GM23338 (cell line): Measurements from ENCODE around the gene DDX41. TPM values are rescaled to one million over a fixed set of nuclear protein-coding genes. Genes with fewer than 3 reads are reported as not detected.
A peak's percentile ranks its signal among the peaks of the same experiment; 100 is the strongest.

ENCODE experiments used
- ATAC-seq: fragments of 200-7000 bp; cut with Tn5 transposase; 3 replicates; pipeline ENCODE4 v1.9.1; 2020
- DNase-seq: peaks from one replicate; pipeline ENCODE4 v3.0.0-alpha.2; 2015; ENCODE audit warnings: low spot score
- H2AFZ ChIP-seq: fragments of 200-600 bp; sonication (generic); 2 replicates; pipeline ENCODE4 v1.8.0; 2016; ENCODE audit warnings: antibody characterized with exemption, mild to moderate bottlenecking, moderate library complexity
- H3F3A ChIP-seq: fragments of 200-600 bp; sonication (generic); replicated peaks from 2 replicates; pipeline ENCODE4 v1.8.0; 2017; ENCODE audit warnings: antibody characterized with exemption, mixed run types, low read depth
- H3K27ac ChIP-seq: fragments of 200-600 bp; sonication (generic); 2 replicates; pipeline ENCODE4 v1.6.1; 2016; ENCODE audit warnings: low read depth
- H3K27me3 ChIP-seq: fragments of 200-600 bp; sonication (generic); 2 replicates; pipeline ENCODE4 v1.8.0; 2016; ENCODE audit warnings: mild to moderate bottlenecking, mixed run types, moderate library complexity; ENCODE audit not compliant: insufficient read depth
- H3K36me3 ChIP-seq: fragments of 200-600 bp; sonication (generic); 2 replicates; pipeline ENCODE4 v1.8.0; 2016; ENCODE audit warnings: mild to moderate bottlenecking; ENCODE audit not compliant: insufficient read depth
- H3K4me1 ChIP-seq: fragments of 200-600 bp; sonication (generic); 2 replicates; pipeline ENCODE4 v1.8.0; 2016; ENCODE audit warnings: mild to moderate bottlenecking, moderate library complexity; ENCODE audit not compliant: insufficient read depth
- H3K4me2 ChIP-seq: fragments of 200-600 bp; sonication (generic); 2 replicates; pipeline ENCODE4 v1.7.1; 2017; ENCODE audit warnings: mixed run types
- H3K4me3 ChIP-seq: fragments of 200-600 bp; sonication (generic); 2 replicates; pipeline ENCODE4 v1.6.1; 2016; ENCODE audit warnings: mixed run types
- H3K79me2 ChIP-seq: fragments of 200-600 bp; sonication (generic); replicated peaks from 2 replicates; pipeline ENCODE4 v1.8.0; 2017; ENCODE audit warnings: mild to moderate bottlenecking; ENCODE audit not compliant: insufficient read depth
- H3K9me2 ChIP-seq: fragments of 200-600 bp; sonication (generic); 2 replicates; pipeline ENCODE4 v1.8.0; 2017; ENCODE audit not compliant: insufficient read depth
- H4K20me1 ChIP-seq: fragments of 200-600 bp; sonication (generic); replicated peaks from 2 replicates; pipeline ENCODE4 v1.8.0; 2017; ENCODE audit warnings: mild to moderate bottlenecking; ENCODE audit not compliant: insufficient read depth
- H3K27ac Mint-ChIP-seq: 2 replicates; pipeline ENCODE4 v1.8.0; 2020; ENCODE audit warnings: inconsistent platforms, mild to moderate bottlenecking, moderate library complexity, mixed read lengths
- H3K27me3 Mint-ChIP-seq: 3 replicates; pipeline ENCODE4 v1.8.0; 2022; ENCODE audit warnings: low read depth, mild to moderate bottlenecking, moderate library complexity, mixed read lengths, inconsistent platforms; ENCODE audit not compliant: insufficient read depth, poor library complexity
- H3K36me3 Mint-ChIP-seq: 3 replicates; pipeline ENCODE4 v1.8.0; 2021; ENCODE audit warnings: low read depth, mild to moderate bottlenecking, inconsistent platforms, moderate library complexity, mixed read lengths
- H3K4me1 Mint-ChIP-seq: 3 replicates; pipeline ENCODE4 v1.8.0; 2020; ENCODE audit warnings: mild to moderate bottlenecking, inconsistent platforms, mixed read lengths
- H3K4me3 Mint-ChIP-seq: 3 replicates; pipeline ENCODE4 v1.8.0; 2021; ENCODE audit warnings: moderate library complexity, mild to moderate bottlenecking, inconsistent platforms, mixed read lengths
- H3K9me3 Mint-ChIP-seq: 3 replicates; pipeline ENCODE4 v1.8.0; 2020; ENCODE audit warnings: moderate library complexity, mild to moderate bottlenecking, inconsistent platforms, mixed read lengths
- CREB1 ChIP-seq: fragments of 250-450 bp; sonication (Bioruptor Pico); IDR thresholded peaks from 2 replicates; pipeline ENCODE4 v1.5.0; 2020; ENCODE audit warnings: low read depth, mild to moderate bottlenecking, moderate library complexity
- EZH2 ChIP-seq: fragments of 200-600 bp; sonication (generic); IDR thresholded peaks from one replicate; pipeline ENCODE4 v1.8.0; 2017; ENCODE audit warnings: antibody characterized with exemption, mild to moderate bottlenecking, low read depth; ENCODE audit not compliant: unreplicated experiment
- EZH2phosphoT487 ChIP-seq: fragments of 200-600 bp; sonication (generic); IDR thresholded peaks from one replicate; pipeline ENCODE4 v1.8.1; 2018; ENCODE audit warnings: antibody characterized with exemption; ENCODE audit not compliant: unreplicated experiment
- POLR2AphosphoS5 ChIP-seq: IDR thresholded peaks from 2 replicates; pipeline ENCODE4 v1.6.1; 2016; ENCODE audit warnings: antibody characterized with exemption, low read depth
- STAT1 ChIP-seq: IDR thresholded peaks from one replicate; pipeline ENCODE4 v1.6.1; 2016; ENCODE audit warnings: antibody characterized with exemption; ENCODE audit not compliant: unreplicated experiment
- ZNF331 ChIP-seq: fragments of 250-450 bp; sonication (Bioruptor Pico); IDR thresholded peaks from 2 replicates; pipeline ENCODE4 v1.5.0; 2020; ENCODE audit warnings: low read depth, mild to moderate bottlenecking, moderate library complexity
- polyA plus RNA-seq: library from polyadenylated mRNA; unstranded; fragments of >200 nt; fragmentation: Nextera tagmentation; extraction: Ambion mirVana; gene quantifications from 2 replicates; pipeline ENCODE4 v1.2.1, GENCODE V29; 2016
- total RNA-seq: library from RNA; depleted of rRNA; stranded (reverse); fragments of >200 nt; shearing (Covaris generic); gene quantifications from 2 replicates; pipeline ENCODE4 v1.2.3, GENCODE V29; 2014; rRNA removed
- TF ChIP-seq, protein P1 (sequence below): fragments of 250-450 bp; sonication (Bioruptor Pico); IDR thresholded peaks from 2 replicates; pipeline ENCODE4 v1.5.0; 2020; ENCODE audit warnings: mild to moderate bottlenecking, moderate library complexity
- TF ChIP-seq, protein P2 (sequence below): IDR thresholded peaks from one replicate; pipeline ENCODE4 v1.6.1; 2018; ENCODE audit warnings: antibody characterized with exemption; ENCODE audit not compliant: unreplicated experiment

Gene DDX41
- total and polyA plus RNA-seq, 2 experiments from 2014 or later, result 67.1 to 139 TPM

DNA sequence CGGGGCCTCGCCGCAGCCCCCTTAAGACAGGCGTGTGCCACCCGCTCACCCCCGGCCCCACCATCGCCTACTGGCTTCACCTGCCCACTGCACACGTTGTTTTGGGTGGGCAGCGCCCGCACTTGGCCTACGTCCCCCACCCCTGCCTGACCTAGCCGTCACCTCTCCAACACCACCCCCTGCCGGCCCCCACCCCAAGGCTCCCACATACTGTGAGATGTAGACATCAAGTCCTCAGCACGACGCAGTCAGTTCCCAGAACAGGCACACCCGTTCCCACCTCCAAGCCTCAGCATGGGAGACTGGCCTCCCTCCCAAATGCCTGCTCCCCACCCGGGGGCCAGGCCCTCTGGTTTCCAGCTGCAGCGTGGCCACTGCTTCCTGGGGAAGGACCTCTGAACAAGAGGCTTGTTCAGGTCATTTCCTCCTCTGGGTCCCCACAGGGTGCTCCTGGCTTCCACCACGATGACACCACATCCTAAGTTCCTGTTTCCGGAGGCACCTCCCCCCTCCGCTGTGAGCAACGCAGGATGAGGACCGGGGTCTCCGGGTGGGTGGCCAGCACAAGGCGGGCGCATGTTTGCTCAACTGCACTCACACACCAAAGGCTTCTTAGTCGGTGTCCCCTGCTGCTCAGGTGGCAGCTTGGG, 54.6 kb downstream of the DDX41 start:
- Histone ChIP-seq H3K79me2 (peaks cover 16% of the 10 kb centered on the region), H3F3A (peaks cover 45% of the 10 kb centered on the region), H2AFZ (no peak overlapping the region), H3K4me1 (peaks cover 3% of the 10 kb centered on the region), H3K27me3 (no peaks in the 10 kb centered on the region), H3K4me3 (no peak overlapping the region), H3K4me2 (no peak overlapping the region), H3K27ac (no peak overlapping the region), H4K20me1 (peaks cover 26% of the 10 kb centered on the region), H3K9me2 (no peaks in the 10 kb centered on the region), H3K36me3 (peaks cover 43% of the 10 kb centered on the region)
- Mint-ChIP-seq H3K4me3 (no peak overlapping the region), H3K9me3 (peaks cover 12% of the 10 kb centered on the region), H3K27me3 (peaks cover 31% of the 10 kb centered on the region), H3K36me3 (peaks cover 80% of the 10 kb centered on the region), H3K4me1 (peaks cover 8% of the 10 kb centered on the region), H3K27ac (no peak overlapping the region)
- no peak for ATAC-seq
- no peak for DNase-seq
- TF ChIP-seq CREB1 (no peak), EZH2phosphoT487 (no peak), ZNF331 (CRISPR knock-in tag) (no peak), STAT1 (no peak), EZH2 (no peak), POLR2AphosphoS5 (peak; percentile 3; the same call in 1 of the 2 replicates)
- TF ChIP-seq, protein P1, sequence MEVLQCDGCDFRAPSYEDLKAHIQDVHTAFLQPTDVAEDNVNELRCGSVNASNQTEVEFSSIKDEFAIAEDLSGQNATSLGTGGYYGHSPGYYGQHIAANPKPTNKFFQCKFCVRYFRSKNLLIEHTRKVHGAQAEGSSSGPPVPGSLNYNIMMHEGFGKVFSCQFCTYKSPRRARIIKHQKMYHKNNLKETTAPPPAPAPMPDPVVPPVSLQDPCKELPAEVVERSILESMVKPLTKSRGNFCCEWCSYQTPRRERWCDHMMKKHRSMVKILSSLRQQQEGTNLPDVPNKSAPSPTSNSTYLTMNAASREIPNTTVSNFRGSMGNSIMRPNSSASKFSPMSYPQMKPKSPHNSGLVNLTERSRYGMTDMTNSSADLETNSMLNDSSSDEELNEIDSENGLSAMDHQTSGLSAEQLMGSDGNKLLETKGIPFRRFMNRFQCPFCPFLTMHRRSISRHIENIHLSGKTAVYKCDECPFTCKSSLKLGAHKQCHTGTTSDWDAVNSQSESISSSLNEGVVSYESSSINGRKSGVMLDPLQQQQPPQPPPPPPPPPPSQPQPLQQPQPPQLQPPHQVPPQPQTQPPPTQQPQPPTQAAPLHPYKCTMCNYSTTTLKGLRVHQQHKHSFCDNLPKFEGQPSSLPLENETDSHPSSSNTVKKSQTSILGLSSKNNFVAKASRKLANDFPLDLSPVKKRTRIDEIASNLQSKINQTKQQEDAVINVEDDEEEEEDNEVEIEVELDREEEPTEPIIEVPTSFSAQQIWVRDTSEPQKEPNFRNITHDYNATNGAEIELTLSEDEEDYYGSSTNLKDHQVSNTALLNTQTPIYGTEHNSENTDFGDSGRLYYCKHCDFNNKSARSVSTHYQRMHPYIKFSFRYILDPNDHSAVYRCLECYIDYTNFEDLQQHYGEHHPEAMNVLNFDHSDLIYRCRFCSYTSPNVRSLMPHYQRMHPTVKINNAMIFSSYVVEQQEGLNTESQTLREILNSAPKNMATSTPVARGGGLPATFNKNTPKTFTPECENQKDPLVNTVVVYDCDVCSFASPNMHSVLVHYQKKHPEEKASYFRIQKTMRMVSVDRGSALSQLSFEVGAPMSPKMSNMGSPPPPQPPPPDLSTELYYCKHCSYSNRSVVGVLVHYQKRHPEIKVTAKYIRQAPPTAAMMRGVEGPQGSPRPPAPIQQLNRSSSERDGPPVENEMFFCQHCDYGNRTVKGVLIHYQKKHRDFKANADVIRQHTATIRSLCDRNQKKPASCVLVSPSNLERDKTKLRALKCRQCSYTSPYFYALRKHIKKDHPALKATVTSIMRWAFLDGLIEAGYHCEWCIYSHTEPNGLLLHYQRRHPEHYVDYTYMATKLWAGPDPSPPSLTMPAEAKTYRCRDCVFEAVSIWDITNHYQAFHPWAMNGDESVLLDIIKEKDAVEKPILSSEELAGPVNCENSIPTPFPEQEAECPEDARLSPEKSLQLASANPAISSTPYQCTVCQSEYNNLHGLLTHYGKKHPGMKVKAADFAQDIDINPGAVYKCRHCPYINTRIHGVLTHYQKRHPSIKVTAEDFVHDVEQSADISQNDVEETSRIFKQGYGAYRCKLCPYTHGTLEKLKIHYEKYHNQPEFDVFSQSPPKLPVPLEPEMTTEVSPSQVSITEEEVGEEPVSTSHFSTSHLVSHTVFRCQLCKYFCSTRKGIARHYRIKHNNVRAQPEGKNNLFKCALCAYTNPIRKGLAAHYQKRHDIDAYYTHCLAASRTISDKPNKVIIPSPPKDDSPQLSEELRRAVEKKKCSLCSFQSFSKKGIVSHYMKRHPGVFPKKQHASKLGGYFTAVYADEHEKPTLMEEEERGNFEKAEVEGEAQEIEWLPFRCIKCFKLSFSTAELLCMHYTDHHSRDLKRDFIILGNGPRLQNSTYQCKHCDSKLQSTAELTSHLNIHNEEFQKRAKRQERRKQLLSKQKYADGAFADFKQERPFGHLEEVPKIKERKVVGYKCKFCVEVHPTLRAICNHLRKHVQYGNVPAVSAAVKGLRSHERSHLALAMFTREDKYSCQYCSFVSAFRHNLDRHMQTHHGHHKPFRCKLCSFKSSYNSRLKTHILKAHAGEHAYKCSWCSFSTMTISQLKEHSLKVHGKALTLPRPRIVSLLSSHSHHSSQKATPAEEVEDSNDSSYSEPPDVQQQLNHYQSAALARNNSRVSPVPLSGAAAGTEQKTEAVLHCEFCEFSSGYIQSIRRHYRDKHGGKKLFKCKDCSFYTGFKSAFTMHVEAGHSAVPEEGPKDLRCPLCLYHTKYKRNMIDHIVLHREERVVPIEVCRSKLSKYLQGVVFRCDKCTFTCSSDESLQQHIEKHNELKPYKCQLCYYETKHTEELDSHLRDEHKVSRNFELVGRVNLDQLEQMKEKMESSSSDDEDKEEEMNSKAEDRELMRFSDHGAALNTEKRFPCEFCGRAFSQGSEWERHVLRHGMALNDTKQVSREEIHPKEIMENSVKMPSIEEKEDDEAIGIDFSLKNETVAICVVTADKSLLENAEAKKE (CRISPR knock-in tag), result no peak
- TF ChIP-seq, protein P2, sequence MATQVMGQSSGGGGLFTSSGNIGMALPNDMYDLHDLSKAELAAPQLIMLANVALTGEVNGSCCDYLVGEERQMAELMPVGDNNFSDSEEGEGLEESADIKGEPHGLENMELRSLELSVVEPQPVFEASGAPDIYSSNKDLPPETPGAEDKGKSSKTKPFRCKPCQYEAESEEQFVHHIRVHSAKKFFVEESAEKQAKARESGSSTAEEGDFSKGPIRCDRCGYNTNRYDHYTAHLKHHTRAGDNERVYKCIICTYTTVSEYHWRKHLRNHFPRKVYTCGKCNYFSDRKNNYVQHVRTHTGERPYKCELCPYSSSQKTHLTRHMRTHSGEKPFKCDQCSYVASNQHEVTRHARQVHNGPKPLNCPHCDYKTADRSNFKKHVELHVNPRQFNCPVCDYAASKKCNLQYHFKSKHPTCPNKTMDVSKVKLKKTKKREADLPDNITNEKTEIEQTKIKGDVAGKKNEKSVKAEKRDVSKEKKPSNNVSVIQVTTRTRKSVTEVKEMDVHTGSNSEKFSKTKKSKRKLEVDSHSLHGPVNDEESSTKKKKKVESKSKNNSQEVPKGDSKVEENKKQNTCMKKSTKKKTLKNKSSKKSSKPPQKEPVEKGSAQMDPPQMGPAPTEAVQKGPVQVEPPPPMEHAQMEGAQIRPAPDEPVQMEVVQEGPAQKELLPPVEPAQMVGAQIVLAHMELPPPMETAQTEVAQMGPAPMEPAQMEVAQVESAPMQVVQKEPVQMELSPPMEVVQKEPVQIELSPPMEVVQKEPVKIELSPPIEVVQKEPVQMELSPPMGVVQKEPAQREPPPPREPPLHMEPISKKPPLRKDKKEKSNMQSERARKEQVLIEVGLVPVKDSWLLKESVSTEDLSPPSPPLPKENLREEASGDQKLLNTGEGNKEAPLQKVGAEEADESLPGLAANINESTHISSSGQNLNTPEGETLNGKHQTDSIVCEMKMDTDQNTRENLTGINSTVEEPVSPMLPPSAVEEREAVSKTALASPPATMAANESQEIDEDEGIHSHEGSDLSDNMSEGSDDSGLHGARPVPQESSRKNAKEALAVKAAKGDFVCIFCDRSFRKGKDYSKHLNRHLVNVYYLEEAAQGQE, result no peak

Other genes with a start within 250 kb of the DDX41 start
- gene RAB24, start 213.2 kb downstream of the DDX41 start, total RNA-seq, result 24.8 and 27.1 TPM in 2 replicates
- gene RAB24, start 213.2 kb downstream of the DDX41 start, polyA plus RNA-seq, result 26.1 and 27.7 TPM in 2 replicates
- gene PRELID1, start 213.2 kb downstream of the DDX41 start, total RNA-seq, result 271 and 328 TPM in 2 replicates
- 349 and 359 TPM in 2 replicates for gene PRELID1, start 213.2 kb downstream of the DDX41 start, polyA plus RNA-seq
- 11.6 and 13.0 TPM in 2 replicates for gene MXD3, start 205.1 kb downstream of the DDX41 start, total RNA-seq
- gene MXD3, start 205.1 kb downstream of the DDX41 start, polyA plus RNA-seq, result 8.4 and 9.9 TPM in 2 replicates
- gene LMAN2, start 165.3 kb downstream of the DDX41 start, total RNA-seq, result 220 and 227 TPM in 2 replicates
- 145 and 153 TPM in 2 replicates for gene LMAN2, start 165.3 kb downstream of the DDX41 start, polyA plus RNA-seq
- gene RGS14, start 159.0 kb downstream of the DDX41 start, total RNA-seq, result 37.9 and 39.3 TPM in 2 replicates
- gene RGS14, start 159.0 kb downstream of the DDX41 start, polyA plus RNA-seq, result 23.5 and 24.8 TPM in 2 replicates
- gene SLC34A1, start 132.5 kb downstream of the DDX41 start, total RNA-seq, result 0.31 TPM in 1 of 2 replicates, not detected in the other
- gene SLC34A1, start 132.5 kb downstream of the DDX41 start, polyA plus RNA-seq, result not detected in 2 replicates
- 1.9 TPM in 1 of 2 replicates, not detected in the other for gene PFN3, start 116.3 kb downstream of the DDX41 start, total RNA-seq
- 2.0 and 3.1 TPM in 2 replicates for gene PFN3, start 116.3 kb downstream of the DDX41 start, polyA plus RNA-seq
- gene F12, start 107.4 kb downstream of the DDX41 start, total RNA-seq, result 2.6 and 2.9 TPM in 2 replicates
- 8.0 and 8.1 TPM in 2 replicates for gene F12, start 107.4 kb downstream of the DDX41 start, polyA plus RNA-seq
- 37.2 and 56.8 TPM in 2 replicates for gene GRK6, start 90.3 kb downstream of the DDX41 start, total RNA-seq
- gene GRK6, start 90.3 kb downstream of the DDX41 start, polyA plus RNA-seq, result 13.0 and 18.7 TPM in 2 replicates
- gene PRR7, start 70.1 kb downstream of the DDX41 start, total RNA-seq, result 6.4 and 9.7 TPM in 2 replicates
- 7.6 and 7.7 TPM in 2 replicates for gene PRR7, start 70.1 kb downstream of the DDX41 start, polyA plus RNA-seq
- 242 and 290 TPM in 2 replicates for gene DBN1, start 43.3 kb downstream of the DDX41 start, total RNA-seq
- gene DBN1, start 43.3 kb downstream of the DDX41 start, polyA plus RNA-seq, result 102 and 106 TPM in 2 replicates
- 73.0 and 94.7 TPM in 2 replicates for gene PDLIM7, start 19.4 kb downstream of the DDX41 start, total RNA-seq
- gene PDLIM7, start 19.4 kb downstream of the DDX41 start, polyA plus RNA-seq, result 128 TPM in 2 replicates
- gene DOK3, start 7.1 kb downstream of the DDX41 start, total RNA-seq, result 4.9 and 11.1 TPM in 2 replicates
- gene DOK3, start 7.1 kb downstream of the DDX41 start, polyA plus RNA-seq, result 2.2 and 2.8 TPM in 2 replicates
- 46.9 and 58.6 TPM in 2 replicates for gene FAM193B, start 37.6 kb upstream of the DDX41 start, total RNA-seq
- 44.4 and 46.1 TPM in 2 replicates for gene FAM193B, start 37.6 kb upstream of the DDX41 start, polyA plus RNA-seq
- 130 and 142 TPM in 2 replicates for gene TMED9, start 75.2 kb upstream of the DDX41 start, total RNA-seq
- 74.4 and 77.2 TPM in 2 replicates for gene TMED9, start 75.2 kb upstream of the DDX41 start, polyA plus RNA-seq
- 17.6 and 23.3 TPM in 2 replicates for gene B4GALT7, start 83.2 kb upstream of the DDX41 start, total RNA-seq
- gene B4GALT7, start 83.2 kb upstream of the DDX41 start, polyA plus RNA-seq, result 10.0 and 10.4 TPM in 2 replicates